H7 (cell line): ENCODE measurements around the gene C2orf69. TPM values are rescaled to one million over a fixed set of nuclear protein-coding genes. Genes with fewer than 3 reads are reported as not detected.
A peak's percentile ranks its signal among the peaks of the same experiment; 100 is the strongest.
"Not testable (repeated sequence)": the region's sequence is repeated elsewhere in the genome, so short reads cannot be mapped to it uniquely, and the experiment has no call there.

Experiments used
- DNase-seq: peaks from one replicate; pipeline ENCODE4 v3.0.0; 2012
- H3K27me3 ChIP-seq: 2 replicates; pipeline ENCODE4 v1.6.0; 2011; ENCODE audit warnings: mild to moderate bottlenecking, low read length; ENCODE audit not compliant: control insufficient read depth, insufficient read depth
- H3K36me3 ChIP-seq: replicated peaks from 2 replicates; pipeline ENCODE4 v1.5.1; 2011; ENCODE audit warnings: low read length; ENCODE audit not compliant: control insufficient read depth, insufficient read depth
- H3K4me3 ChIP-seq: 2 replicates; pipeline ENCODE4 v1.5.1; 2011; ENCODE audit warnings: low read depth, mild to moderate bottlenecking, control low read depth, low read length, moderate library complexity; ENCODE audit not compliant: insufficient read depth
- total RNA-seq: library from RNA; depleted of rRNA; stranded (reverse); fragments of >200 nt; shearing (Covaris generic); gene quantifications from 2 replicates; pipeline ENCODE4 v1.2.3, GENCODE V29; 2014

C2orf69 gene
- total RNA-seq, 1 experiment from 2014 or later = 20.2 TPM

- DNase-seq = no peak
- H3K27me3 ChIP-seq = no peaks in the 10 kb centered on the region
- H3K36me3 ChIP-seq = no peaks in the 10 kb centered on the region
- H3K4me3 ChIP-seq = no peak overlapping the region
These were observed 8.5 kb upstream of the C2orf69 start for GRCh38 chr2:199902486-199903110.

- no peaks in the 10 kb centered on the region for H3K36me3 ChIP-seq
- H3K27me3 ChIP-seq = no peaks in the 10 kb centered on the region
- H3K4me3 ChIP-seq = no peak overlapping the region
- no peak for DNase-seq
These were observed 8.0 kb upstream of the C2orf69 start for GRCh38 chr2:199903111-199903510.

GRCh38 chr2:199907008-199907714 lies 3.9 kb upstream of the C2orf69 start:
- no peak for DNase-seq
- Histone ChIP-seq H3K4me3 (no peak overlapping the region), H3K36me3 (no peaks in the 10 kb centered on the region), H3K27me3 (no peaks in the 10 kb centered on the region)

- DNase-seq = no peak
- Histone ChIP-seq H3K4me3 (peak overlapping the region; percentile 19; the same call in 1 of the 2 replicates), H3K27me3 (no peaks in the 10 kb centered on the region), H3K36me3 (peaks cover 3% of the 10 kb centered on the region)
These were observed 598 bp upstream of the C2orf69 start for GRCh38 chr2:199910338-199911051.

- no peak for DNase-seq
- Histone ChIP-seq H3K36me3 (peaks cover 10% of the 10 kb centered on the region), H3K4me3 (peak overlapping the region; percentile 97), H3K27me3 (no peaks in the 10 kb centered on the region)
These were observed 726 bp downstream of the C2orf69 start for GRCh38 chr2:199911877-199912161.

GRCh38 chr2:199912553-199913114 lies 1.5 kb downstream of the C2orf69 start:
- Histone ChIP-seq H3K36me3 (peaks cover 13% of the 10 kb centered on the region), H3K4me3 (peak overlapping the region; percentile 97)
- not testable (repeated sequence) for DNase-seq, H3K27me3 ChIP-seq

GRCh38 chr2:199914372-199914958 lies 3.4 kb downstream of the C2orf69 start:
- no peaks in the 10 kb centered on the region for H3K27me3 ChIP-seq
- no peak overlapping the region for H3K4me3 ChIP-seq
- DNase-seq = no peak
- peaks cover 15% of the 10 kb centered on the region for H3K36me3 ChIP-seq

- Histone ChIP-seq H3K27me3 (no peaks in the 10 kb centered on the region), H3K36me3 (peaks cover 15% of the 10 kb centered on the region), H3K4me3 (no peak overlapping the region)
- DNase-seq = no peak
These were observed 5.9 kb downstream of the C2orf69 start for GRCh38 chr2:199916980-199917379.

GRCh38 chr2:199922856-199923255 lies 11.8 kb downstream of the C2orf69 start:
- Histone ChIP-seq H3K4me3 (no peak overlapping the region), H3K27me3 (no peaks in the 10 kb centered on the region), H3K36me3 (peaks cover 5% of the 10 kb centered on the region)
- no peak for DNase-seq

GRCh38 chr2:199923924-199924323 lies 12.8 kb downstream of the C2orf69 start:
- Histone ChIP-seq H3K36me3 (peaks cover 5% of the 10 kb centered on the region), H3K27me3 (no peaks in the 10 kb centered on the region), H3K4me3 (no peak overlapping the region)
- no peak for DNase-seq

- peaks cover 5% of the 10 kb centered on the region for H3K36me3 ChIP-seq
- H3K4me3 ChIP-seq = no peak overlapping the region
- no peaks in the 10 kb centered on the region for H3K27me3 ChIP-seq
- DNase-seq = no peak
These were observed 15.7 kb downstream of the C2orf69 start for GRCh38 chr2:199926806-199927205.

- H3K36me3 ChIP-seq = peaks cover 10% of the 10 kb centered on the region
- H3K4me3 ChIP-seq = no peak overlapping the region
- DNase-seq = no peak
- no peaks in the 10 kb centered on the region for H3K27me3 ChIP-seq
These were observed 17.1 kb downstream of the C2orf69 start for GRCh38 chr2:199928226-199928625.

GRCh38 chr2:199928626-199929025 lies 17.5 kb downstream of the C2orf69 start:
- DNase-seq = no peak
- no peak overlapping the region for H3K4me3 ChIP-seq
- no peaks in the 10 kb centered on the region for H3K27me3 ChIP-seq
- H3K36me3 ChIP-seq = peaks cover 10% of the 10 kb centered on the region

- no peak overlapping the region for H3K4me3 ChIP-seq
- peaks cover 10% of the 10 kb centered on the region for H3K36me3 ChIP-seq
- H3K27me3 ChIP-seq = no peaks in the 10 kb centered on the region
- no peak for DNase-seq
These were observed 18.2 kb downstream of the C2orf69 start for GRCh38 chr2:199929262-199929661.
